HG02970 (cell line): ENCODE results near the gene TUSC2.
A peak's percentile ranks its signal among the peaks of the same experiment; 100 is the strongest.

ENCODE experiments used
- ATAC-seq: cut with Tn5 transposase; IDR thresholded peaks from one replicate; pipeline ENCODE4 v1.9.1; 2021; ENCODE audit warnings: mild to moderate bottlenecking, moderate library complexity, moderate number of reproducible peaks; ENCODE audit not compliant: unreplicated experiment, low FRiP score

Gene TUSC2

GRCh38 chr3:50327943-50328691, at the start of gene TUSC2:
TSS of gene TUSC2 (minus strand) at chr3:50328223. CDS start at chr3:50328099, 124 bp downstream.
- peak; percentile 85 for ATAC-seq

GRCh38 chr3:50375258-50375931, 47.4 kb upstream of the TUSC2 start:
- no peak for ATAC-seq

- no peak for ATAC-seq
Observed at GRCh38 chr3:50374363-50375257, 46.6 kb upstream of the TUSC2 start.

- ATAC-seq: no peak
Observed at GRCh38 chr3:50373146-50374051, 45.4 kb upstream of the TUSC2 start.

- no peak for ATAC-seq
Observed at GRCh38 chr3:50372349-50372748, 44.3 kb upstream of the TUSC2 start.

GRCh38 chr3:50371133-50371685, 43.2 kb upstream of the TUSC2 start:
- no peak for ATAC-seq

GRCh38 chr3:50370594-50370993, 42.6 kb upstream of the TUSC2 start:
- no peak for ATAC-seq

- ATAC-seq: no peak
Observed at GRCh38 chr3:50369012-50369670, 41.1 kb upstream of the TUSC2 start.

GRCh38 chr3:50365842-50366220, 37.8 kb upstream of the TUSC2 start:
- no peak for ATAC-seq

GRCh38 chr3:50365080-50365841, 37.2 kb upstream of the TUSC2 start:
- ATAC-seq: peak; percentile 71

GRCh38 chr3:50364573-50365079, 36.6 kb upstream of the TUSC2 start:
- no peak for ATAC-seq

- ATAC-seq: no peak
Observed at GRCh38 chr3:50359760-50360110, 31.7 kb upstream of the TUSC2 start.

- ATAC-seq: peak; percentile 95
Observed at GRCh38 chr3:50358911-50359759, 31.1 kb upstream of the TUSC2 start, which contains the start of gene TMEM115. TSS of gene TMEM115 (minus strand) at chr3:50359521. CDS start at chr3:50359063, 458 bp downstream.

GRCh38 chr3:50358355-50358910, 30.4 kb upstream of the TUSC2 start:
- ATAC-seq: no peak

- no peak for ATAC-seq
Observed at GRCh38 chr3:50357481-50357880, 29.5 kb upstream of the TUSC2 start.

- no peak for ATAC-seq
Observed at GRCh38 chr3:50356553-50356952, 28.5 kb upstream of the TUSC2 start.
